DMS 273 (cell line): Measurements from ENCODE around the gene GTF3C5.
A peak's percentile ranks its signal among the peaks of the same experiment; 100 is the strongest.

Experiments
- DNase-seq: peaks from one replicate; lab custom pipeline; 2025; ENCODE audit not compliant: unreplicated experiment; lab: John Stamatoyannopoulos, UW

The GTF3C5 gene

DNA sequence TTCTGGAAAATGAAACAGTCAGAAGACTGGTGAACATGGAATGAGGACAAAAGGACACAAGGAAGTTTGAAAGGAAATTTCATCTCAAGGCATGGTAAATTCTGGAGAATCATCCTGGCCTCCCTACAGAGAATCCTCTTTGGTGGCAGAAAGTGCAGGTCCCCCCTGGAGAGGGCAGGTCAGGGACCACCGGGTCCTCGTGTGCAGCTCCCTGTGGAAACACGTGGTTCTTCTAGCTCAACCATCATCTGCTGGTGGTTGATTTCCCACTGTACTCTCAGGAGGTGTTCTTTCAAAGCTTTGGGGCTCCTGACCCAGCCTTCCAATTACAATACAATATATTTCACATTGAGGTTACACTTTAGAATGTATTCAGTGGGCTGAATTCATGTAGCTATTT, 2.6 kb upstream of the GTF3C5 start:
- DNase-seq = no peak

DNA sequence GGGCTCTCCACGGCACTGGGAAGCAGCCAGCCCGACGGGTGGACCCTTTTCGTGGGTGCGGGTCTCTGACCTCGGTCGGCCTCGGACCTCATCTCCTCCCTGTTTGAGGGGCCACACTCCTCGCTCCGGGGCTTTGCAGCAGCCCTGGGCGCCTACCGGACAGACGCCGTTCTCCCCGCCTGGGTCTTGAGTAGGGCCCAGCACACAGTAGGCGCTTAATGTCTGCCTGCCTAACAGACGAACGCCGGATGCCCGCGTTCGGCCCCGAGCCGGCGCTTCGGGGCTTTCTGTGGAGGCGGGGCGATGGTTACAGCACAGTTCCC, 842 bp upstream of the GTF3C5 start:
- no peak for DNase-seq

DNA sequence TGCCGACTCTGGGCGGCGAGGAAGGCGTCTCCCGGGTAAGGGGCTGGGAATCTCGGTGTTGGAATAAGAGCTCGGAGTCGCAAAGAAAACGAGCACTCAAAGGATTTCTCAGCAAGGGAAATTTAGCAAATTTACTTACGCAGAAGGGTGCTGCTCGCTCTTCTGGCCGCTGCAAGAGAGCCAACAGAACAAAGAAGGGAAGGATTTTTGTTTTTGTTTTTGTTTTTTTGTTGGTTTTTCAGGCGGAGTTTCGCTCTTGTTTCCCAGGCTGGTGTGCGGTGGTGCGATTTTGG, 279 bp downstream of the GTF3C5 start:
- DNase-seq = no peak

DNA sequence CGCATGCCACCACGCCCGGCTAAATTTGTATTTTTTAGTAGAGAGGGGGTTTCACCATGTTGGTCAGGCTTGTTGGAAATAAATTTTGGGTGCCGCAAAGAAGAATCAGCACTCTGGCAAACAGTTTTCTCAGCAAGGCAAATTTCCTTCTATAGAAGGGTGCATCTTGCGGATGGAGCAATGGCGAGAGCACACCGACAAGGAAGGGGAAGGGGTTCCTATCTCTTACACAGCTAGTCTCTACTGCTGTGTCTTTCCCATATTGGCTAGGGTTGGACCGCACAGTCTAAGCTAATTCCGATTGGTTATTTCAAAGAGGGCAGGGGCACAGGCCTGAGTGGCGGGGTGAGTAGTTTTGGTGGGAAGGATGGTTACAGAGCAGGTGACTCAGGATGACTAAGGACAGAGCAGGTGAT, 707 bp downstream of the GTF3C5 start:
- no peak for DNase-seq

DNA sequence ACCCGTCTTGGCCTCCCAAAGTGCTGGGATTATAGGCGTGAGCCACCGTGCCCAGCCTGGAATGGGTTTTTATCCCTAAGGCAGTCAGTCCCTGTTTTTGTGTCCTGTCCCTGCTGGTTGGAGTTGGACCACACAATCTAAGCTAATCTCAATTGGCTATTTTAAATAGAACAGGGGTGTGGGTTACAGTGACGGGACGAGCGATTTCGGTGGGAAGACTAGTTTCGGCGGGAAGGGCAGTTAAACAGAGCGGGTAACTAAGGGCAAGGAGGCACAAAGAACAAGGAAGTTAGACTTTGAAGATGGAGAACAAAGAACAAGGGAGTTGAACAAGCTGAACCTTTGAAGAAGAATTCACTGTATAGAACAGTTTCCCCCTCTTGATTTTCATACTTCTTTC, 1.4 kb downstream of the GTF3C5 start:
- no peak for DNase-seq

DNA sequence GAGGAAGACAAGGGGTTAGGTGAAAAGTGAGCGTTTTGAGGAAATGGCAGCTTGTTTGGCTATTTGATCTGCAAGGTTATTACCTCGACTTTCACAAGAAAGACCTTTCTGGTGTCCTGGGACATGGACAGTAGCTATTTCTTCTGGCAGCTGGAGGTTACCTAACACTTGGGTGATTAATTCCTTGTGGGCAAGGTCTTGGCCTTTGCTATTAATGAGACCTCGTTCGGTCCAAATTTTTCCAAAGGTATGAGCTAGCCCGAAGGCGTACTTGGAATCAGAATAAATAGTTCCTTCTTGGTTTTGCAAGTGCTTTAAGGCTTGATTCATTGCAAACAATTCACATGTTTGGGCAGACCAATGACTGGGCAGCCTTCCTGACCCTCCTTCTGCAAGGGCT, 4.9 kb downstream of the GTF3C5 start:
- no peak for DNase-seq

DNA sequence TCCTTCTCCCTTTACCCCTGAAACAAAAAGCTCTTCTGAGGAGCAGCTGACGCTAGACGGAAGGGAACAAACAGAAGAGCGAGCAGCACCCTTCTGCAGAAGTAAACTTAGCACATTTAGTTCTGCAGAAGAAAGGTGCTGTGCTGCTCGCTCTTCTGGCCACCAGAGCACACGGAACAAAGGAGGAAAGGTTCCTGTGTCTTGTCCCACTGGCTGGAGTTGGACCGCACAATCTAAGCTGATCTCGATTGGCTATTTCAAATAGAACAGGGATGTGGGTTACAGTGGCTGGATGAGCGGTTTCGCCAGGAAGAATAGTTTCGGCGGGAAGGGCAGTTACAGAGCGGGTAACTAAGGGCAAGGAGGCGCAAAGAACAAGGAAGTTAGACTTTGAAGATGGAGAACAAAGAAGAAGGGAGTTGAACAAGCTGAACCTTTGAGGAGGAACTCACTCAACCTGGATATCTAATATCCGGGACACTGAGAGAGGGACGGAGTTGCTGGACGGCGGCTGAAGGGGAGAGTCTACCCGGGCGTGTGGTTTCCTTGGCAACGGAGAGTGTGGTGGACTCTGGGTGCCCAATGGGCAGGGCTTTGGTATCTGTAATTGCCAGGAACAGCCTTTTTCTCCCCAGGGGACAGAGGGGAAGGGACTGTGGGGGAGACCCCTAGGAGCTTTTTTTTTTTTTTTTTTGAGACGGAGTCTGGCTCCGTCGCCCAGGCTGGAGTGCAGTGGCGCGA, 7.1 kb downstream of the GTF3C5 start:
- DNase-seq = no peak

DNA sequence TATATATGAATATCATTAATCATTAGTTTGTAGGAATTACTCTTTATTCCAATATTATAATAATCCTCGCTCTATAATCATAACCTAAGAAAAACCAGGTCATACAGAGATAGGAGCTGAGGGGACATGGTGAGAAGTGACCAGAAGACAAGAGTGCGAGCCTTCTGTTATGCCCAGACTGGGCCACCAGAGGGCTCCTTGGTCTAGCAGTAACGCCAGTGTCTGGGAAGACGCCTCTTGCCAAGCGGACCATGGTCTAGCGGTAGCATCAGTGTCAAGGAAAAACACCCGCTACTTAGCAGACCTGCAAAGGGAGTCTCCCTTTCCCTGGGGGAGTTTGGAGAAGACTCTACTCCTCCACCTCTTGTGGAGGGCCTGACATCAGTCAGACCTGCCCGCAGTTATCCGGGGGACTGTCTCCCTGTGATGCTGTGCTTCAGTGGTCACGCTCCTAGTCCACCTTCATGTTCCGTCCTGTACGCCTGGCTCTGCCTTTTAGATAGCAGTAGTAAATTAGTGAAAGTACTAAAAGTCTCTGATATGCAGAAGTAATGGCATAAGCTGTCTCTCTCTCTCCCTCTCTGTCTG, 10.2 kb downstream of the GTF3C5 start:
- DNase-seq = peak; percentile 74

DNA sequence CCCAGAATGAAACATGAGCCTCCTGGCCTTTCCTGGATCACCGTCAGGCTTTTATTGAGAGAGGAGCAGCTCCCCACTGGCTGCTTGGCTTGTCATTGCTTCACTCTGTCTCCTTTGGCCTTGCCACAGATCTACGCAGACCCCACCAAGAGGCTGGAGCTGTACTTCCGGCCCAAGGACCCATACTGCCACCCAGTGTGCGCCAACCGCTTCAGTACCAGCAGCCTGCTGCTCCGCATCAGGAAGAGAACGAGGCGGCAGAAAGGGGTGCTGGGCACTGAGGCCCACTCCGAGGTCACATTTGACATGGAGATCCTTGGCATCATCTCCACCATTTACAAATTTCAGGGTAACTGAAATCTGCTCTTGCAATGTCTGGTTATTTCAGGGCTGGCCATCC, 11.2 kb downstream of the GTF3C5 start:
- no peak for DNase-seq

DNA sequence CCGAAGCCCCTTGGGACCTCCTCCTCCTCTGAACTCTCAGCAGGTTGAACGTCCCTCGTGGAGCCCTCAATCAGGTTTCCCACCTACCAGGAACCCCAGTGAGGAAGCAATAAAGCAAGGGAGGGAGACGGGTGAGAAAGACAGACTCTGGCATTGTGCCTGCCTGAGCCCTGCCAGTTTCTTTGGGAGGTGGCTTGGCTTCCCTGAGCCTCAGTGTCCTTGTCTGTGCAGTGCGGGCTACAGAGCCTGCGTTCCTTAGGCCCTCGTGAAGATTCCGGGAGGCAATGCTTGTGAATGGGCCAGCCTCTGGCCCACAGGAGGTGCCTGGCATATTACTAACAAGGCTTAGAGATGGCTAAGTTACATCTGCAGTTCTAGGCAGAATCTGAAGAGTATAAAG, 11.9 kb downstream of the GTF3C5 start:
- DNase-seq = no peak

DNA sequence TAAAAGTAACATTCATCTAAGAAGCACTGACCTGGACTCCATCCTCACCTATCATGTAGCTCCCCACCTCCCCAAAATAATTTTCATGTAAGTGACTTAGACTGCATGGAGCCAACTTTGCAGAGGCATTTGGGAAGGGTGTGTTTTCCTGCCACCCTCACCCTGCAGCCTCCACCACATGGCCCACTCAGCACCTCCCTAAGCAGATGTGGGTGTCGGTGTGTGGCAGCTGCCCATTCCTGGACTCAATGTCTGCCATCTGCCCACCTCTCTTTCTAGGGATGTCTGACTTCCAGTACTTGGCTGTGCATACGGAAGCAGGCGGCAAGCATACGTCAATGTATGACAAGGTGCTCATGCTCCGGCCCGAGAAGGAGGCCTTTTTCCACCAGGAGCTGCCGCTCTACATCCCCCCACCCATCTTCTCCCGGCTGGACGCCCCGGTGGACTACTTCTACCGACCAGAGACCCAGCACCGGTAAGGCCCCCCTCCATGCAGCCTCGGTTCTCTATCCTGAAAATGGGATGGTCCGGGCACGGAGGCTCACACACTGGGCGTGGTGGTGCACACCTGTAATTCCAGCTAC, 12.7 kb downstream of the GTF3C5 start:
- peak; percentile 88 for DNase-seq

DNA sequence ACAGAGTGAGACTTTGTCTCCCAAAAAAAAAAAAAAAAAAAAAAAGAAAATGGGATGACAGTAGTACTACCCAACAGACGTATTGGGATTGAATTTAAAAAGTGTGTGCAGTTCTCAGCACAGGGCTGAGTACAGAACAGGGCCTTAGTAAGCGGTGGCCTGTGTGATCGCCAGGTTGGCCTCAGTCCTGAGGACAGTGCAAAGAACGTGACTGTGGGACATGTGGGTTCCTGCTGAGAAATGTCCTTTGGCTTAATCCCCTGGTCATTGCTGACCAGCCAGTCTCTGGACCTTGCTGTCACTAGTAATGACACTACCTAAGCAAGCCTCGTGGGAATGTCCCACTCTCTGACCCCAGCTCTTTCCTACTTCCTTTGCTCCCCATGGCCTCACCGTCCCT, 13.3 kb downstream of the GTF3C5 start:
- no peak for DNase-seq

DNA sequence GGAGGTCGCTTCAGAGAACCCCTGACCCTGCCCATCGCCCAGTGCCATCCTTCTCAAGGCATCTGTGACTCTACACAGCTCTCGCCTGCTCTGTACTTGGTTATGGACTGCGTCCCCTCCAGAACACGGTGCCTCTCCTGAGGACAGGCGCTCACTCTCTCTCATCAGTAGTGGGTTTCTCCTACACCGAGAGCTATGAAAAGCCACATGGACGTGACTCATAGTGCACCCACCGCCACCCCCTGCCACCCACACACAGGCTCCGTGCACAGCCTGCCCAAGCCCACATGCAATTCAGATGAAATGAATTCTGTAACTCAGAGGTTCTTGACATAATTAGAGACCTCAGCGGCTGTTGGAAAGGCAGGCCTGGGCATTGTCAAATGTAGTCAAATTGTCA, 13.9 kb downstream of the GTF3C5 start:
- no peak for DNase-seq

DNA sequence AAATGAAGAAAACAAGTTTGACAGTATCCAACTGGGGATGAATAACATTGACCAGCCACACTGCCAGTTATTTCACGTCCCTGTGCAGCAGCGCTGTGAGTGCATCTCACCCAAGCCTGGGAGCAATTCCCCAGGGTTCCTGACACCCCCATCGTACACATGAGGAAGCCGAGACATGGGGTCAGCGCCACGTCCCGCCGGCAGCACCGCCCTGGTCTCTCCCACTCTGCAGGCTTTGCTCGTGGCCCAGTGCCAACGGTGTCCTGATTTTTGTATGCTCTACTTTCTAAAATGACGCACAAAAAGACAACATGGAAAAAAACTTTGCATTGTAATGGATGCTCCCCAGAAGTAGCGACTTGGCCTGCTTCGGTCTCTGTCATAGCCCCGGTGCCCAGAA, 14.3 kb downstream of the GTF3C5 start:
- no peak for DNase-seq

DNA sequence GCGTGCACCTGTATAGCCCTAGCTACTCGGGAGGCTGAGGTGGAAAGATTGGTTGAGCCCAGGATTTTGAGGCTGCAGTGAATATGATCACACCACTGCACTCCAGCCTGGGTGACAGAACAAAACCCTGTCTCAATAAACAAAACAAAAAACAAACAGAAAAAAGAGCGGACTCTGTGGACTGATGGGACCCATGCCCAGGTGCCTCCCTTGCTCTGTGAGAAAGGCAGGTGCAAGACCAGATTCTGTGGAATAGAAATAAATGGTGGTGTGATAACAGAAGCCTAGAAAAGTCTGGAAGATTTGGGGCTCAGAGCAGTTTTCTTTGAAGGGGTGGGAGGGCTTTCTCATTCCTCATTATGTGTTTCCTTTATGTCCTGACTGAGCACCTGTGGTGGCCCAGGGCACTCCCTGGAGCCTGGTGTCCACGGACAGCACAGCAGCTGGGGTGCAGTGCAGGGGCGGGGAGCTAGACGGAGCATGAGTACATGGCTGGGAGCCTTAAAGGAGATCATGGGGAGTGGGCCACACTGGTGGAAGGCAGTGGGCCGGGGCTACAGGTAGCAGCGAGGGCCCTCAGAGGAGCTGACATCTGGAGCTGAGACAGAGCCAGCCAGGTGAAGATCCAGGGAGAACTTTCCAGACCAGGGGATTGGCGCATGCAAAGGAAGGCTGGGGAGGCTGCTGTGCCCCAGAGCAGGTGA, 15.6 kb downstream of the GTF3C5 start:
- DNase-seq = no peak

DNA sequence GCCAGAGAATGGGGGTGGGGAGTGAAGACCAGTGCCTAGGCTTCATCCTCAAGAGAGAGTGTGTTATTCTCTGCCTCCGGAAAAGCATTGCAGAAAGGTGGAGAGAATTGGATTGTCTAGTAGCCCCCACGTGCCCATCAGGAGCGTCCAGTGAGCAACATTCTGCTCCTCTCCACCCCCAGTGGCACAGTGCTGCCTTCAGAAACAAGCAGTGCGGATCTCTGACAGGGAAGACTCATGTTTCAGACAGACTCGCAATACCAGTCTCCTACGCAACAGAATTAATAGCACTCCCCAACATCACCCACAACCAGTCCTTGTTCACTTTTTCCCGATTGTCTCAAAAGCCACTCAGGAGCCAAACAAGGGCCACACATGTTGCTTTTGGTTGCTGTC, 16.1 kb downstream of the GTF3C5 start:
- no peak for DNase-seq

DNA sequence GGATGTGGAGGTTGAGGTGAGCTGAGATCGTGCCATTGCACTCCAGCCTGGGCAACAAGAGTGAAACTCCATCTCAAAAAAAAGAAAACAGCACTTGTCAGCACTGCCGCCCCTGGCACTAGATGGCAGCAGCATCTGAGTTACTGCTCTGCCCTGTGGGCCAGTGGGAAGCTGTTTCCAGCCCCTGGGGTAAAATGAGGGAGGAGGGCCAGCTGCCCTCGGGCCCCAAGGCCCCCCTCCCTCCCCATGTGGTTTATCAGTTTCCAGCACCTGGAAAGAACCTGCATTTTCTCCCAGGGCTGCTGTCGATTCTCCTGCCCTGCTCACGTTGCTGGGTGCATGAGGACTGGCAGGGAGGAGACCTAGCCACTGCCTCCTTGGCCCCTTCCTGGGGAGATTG, 17.8 kb downstream of the GTF3C5 start:
- DNase-seq = peak; percentile 63

DNA sequence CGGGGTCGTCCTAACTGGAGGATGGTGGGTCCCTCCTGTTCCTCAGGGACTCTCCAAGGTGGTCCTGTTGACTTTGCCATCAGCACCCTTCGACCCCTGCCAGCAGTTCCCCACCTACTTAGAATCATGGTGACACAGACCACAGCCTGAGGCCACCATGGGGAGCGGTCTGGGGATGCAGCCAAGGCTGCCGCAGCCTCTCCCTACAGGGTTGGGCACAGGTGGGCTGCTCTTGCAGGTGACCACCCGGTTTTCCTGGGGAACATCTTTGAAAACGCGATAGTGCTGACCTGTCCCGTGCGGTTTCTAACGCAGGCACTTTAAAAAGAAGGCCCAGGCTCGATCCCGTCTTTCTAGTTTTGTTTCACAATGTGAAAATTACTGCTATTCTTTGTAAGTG, 18.2 kb downstream of the GTF3C5 start:
- DNase-seq = no peak

DNA sequence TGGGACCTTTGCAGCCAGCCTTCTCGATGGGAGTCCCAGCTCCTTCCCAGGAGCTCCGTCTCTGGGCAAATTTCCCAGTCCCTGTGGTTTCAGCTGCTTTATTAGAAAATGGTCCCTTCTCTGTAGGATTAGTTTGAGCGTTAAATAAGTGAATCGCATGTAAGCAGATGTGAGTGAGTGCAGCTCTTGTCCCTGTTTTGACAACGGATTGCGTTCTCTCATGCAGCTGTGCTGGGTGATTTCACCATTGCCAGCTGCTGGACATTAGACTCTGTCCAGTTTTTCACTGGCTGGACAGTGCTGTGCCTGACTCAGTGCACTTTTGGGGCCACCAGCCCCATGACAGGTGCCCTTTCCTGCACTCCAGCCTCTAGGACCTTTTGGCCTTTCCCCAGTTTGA, 19.3 kb downstream of the GTF3C5 start:
- DNase-seq = no peak

DNA sequence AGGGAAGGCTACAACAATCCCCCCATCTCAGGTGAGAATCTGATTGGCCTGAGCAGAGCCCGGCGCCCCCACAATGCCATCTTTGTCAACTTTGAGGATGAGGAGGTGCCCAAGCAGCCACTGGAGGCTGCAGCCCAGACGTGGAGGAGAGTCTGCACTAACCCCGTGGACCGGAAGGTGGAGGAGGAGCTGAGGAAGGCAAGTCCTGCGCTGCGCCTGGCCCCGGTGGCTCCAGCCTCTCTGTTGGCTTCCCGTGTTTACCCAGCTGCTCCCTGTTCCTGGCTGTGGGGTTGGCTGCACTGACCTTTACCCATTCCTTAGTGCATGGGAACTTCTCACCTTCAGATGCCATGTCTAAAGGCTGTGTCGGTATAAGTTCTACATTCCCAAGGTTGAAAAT, 20.0 kb downstream of the GTF3C5 start:
- no peak for DNase-seq

DNA sequence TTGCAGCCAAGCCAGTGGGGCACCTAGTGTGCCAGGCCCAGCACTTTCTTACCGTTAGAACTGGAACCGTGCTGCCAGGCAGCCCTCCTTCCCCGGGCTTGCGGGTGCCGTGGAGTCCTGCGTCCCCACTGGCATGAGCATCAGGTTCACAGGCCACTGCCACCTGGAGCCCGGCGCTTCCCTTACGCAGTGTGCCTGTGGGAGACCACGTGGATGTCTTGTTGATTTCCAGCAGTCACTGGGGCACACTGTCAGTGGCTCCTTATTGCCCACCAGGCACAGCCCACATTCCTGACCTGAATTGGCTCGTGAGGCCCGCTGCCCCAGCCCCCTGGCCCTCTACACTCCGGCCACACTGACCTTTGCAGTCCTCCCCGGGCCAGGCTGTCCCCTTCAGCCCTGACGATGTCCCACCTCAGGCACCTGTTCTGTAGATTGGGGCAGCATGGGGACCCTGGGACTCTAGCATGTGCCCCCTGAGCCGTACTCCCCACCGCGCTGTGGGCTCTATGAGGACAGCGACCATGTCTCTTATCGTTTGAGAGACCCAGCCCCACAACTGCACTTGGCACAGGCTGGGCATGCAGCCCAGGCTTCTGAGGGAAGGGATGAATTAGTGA, 20.6 kb downstream of the GTF3C5 start:
- DNase-seq = no peak

DNA sequence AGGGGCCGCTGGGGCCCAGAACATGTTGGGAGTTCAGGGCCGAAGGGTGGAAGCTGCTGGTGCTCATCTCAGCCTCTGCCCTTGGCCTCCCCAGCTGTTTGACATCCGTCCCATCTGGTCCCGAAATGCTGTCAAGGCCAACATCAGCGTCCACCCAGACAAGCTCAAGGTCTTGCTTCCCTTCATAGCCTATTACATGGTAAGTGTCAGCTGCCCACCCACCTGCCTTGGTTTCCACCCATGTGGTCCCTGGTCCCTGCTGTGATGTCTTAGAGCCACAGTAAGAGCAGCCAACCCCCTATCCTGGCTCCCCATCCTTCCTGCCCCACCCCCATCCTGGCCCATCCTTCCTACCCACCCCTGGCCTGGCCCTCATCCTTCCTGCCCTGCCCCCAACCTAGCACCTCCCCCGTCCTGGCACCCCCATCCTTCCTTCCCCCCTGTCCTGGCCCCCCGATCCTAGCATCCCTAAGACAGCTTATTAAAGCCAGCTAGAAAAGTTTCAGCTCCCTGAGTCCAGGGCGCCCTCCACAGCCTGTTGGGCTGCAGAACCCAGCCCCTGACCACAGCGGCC, 21.3 kb downstream of the GTF3C5 start:
- DNase-seq = no peak
